Skeletal muscle tissue (tissue), 4 donors: ENCODE measurements around the gene LINC00632. TPM values are rescaled to one million over a fixed set of nuclear protein-coding genes. Genes with fewer than 3 reads are reported as not detected.

Experiments used
- H3K27ac ChIP-seq: one replicate; pipeline ENCODE4 v1.7.0; 2013; ENCODE audit warnings: mild to moderate bottlenecking, low read depth, low read length, inconsistent platforms
- H3K27me3 ChIP-seq, 3 donors: one replicate each; pipeline ENCODE4 v1.7.0; 2013; ENCODE audit warnings: low read length in 3 of 3; ENCODE audit not compliant: control insufficient read depth in 3 of 3, insufficient read depth in 3 of 3
- H3K36me3 ChIP-seq, 3 donors: one replicate each; pipeline ENCODE4 v1.7.0; 2013; ENCODE audit warnings: low read length in 3 of 3; ENCODE audit not compliant: control insufficient read depth in 3 of 3, insufficient read depth in 3 of 3
- H3K4me1 ChIP-seq, 3 donors: one replicate each; pipeline ENCODE4 v1.7.0; 2013; ENCODE audit warnings: low read length in 3 of 3, mild to moderate bottlenecking in 3 of 3; ENCODE audit not compliant: control insufficient read depth in 3 of 3, insufficient read depth in 3 of 3
- H3K4me3 ChIP-seq, 3 donors: one replicate each; pipeline ENCODE4 v1.7.0; 2013; ENCODE audit warnings: low read length in 3 of 3
- H3K9ac ChIP-seq, 3 donors: one replicate each; pipeline ENCODE4 v1.7.0; 2013; ENCODE audit warnings: low read length in 3 of 3, mild to moderate bottlenecking in 3 of 3, moderate library complexity in 2 of 3, low read depth in 1 of 3
- H3K9me3 ChIP-seq, 3 donors: one replicate each; pipeline ENCODE4 v1.7.0; 2013; ENCODE audit warnings: low read length in 3 of 3; ENCODE audit not compliant: control insufficient read depth in 3 of 3
- total RNA-seq: library from RNA; depleted of rRNA; stranded (reverse); fragments of >200 nt; gene quantifications from one replicate; pipeline ENCODE4 v1.2.3, GENCODE V29; 2014
- donor health status: Osteomylitis.

The LINC00632 gene
- total RNA-seq, 1 donor from 2014 or later, result 6.8 TPM

DNA sequence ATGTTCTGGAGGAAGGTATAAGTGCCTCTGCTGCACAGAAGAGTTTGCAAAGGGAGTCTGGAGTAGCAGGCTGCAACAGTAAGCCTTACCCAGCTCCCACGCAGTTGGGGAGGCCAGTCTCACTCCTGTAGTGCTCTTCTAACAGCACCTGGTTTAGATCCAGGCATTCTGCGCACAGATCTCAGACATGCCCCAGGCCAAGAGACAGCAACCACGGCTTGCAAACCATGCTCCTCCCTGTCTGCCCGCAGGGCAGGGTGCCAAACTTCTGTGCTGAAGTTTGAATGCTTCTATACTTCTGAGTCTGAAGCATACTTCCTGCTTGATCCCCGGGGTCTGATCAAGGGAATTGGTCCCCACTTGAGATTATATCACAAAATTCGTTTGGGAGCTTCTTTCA is 106.3 kb downstream of the LINC00632 start:
- Histone ChIP-seq H3K27ac (no peak overlapping the region), H3K9ac (no peak overlapping the region), H3K4me3 (no peak overlapping the region), H3K9me3 (no peaks in the 10 kb centered on the region), H3K4me1 (no peaks in the 10 kb centered on the region), H3K36me3 (no peaks in the 10 kb centered on the region), H3K27me3 (no peaks in the 10 kb centered on the region)

GRCh38 chrX:140817943-140818342 is 108.4 kb downstream of the LINC00632 start:
- H3K4me1 ChIP-seq, result no peaks in the 10 kb centered on the region
- no peak overlapping the region for H3K4me3 ChIP-seq
- H3K9ac ChIP-seq, result no peak overlapping the region
- H3K9me3 ChIP-seq, result no peaks in the 10 kb centered on the region
- H3K36me3 ChIP-seq, result no peaks in the 10 kb centered on the region
- no peaks in the 10 kb centered on the region for H3K27me3 ChIP-seq
- no peak overlapping the region for H3K27ac ChIP-seq

- no peak overlapping the region for H3K27ac ChIP-seq
- H3K36me3 ChIP-seq, result no peaks in the 10 kb centered on the region
- no peaks in the 10 kb centered on the region for H3K4me1 ChIP-seq
- no peak overlapping the region for H3K4me3 ChIP-seq
- H3K27me3 ChIP-seq, result peaks cover 0 to 5% (median 0%) of the 10 kb centered on the region in 3 donors
- no peaks in the 10 kb centered on the region for H3K9me3 ChIP-seq
- H3K9ac ChIP-seq, result no peak overlapping the region
Measured at GRCh38 chrX:140821280-140821679, 111.7 kb downstream of the LINC00632 start.

DNA sequence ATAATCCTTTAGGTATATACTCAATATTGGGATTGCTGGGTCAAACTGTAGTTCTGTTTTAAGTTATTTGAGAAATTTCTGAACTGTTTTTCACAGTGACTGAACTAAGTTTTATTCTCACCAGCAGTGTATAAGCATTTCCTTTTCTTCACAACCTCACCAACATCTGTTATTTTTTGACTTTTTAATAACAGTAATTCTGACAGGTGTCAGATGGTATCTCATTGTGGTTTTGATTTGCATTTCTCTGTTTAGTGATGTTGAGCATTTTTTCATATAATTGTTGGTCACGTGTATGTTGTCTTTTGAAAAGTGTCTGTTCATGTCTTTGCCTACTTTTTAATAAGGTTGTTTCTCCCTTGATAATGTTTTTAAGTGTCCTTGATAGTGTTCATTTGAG is 112.6 kb downstream of the LINC00632 start:
- Histone ChIP-seq H3K27ac (no peak overlapping the region), H3K27me3 (peaks cover 0 to 5% (median 0%) of the 10 kb centered on the region in 3 donors), H3K9ac (no peak overlapping the region), H3K4me3 (no peak overlapping the region), H3K4me1 (no peaks in the 10 kb centered on the region), H3K36me3 (no peaks in the 10 kb centered on the region), H3K9me3 (no peaks in the 10 kb centered on the region)

- Histone ChIP-seq H3K4me1 (no peaks in the 10 kb centered on the region), H3K27me3 (peaks cover 0 to 5% (median 0%) of the 10 kb centered on the region in 3 donors), H3K36me3 (no peaks in the 10 kb centered on the region), H3K9ac (no peak overlapping the region), H3K4me3 (no peak overlapping the region), H3K27ac (no peak overlapping the region), H3K9me3 (no peaks in the 10 kb centered on the region)
Measured at GRCh38 chrX:140822861-140823260, 113.3 kb downstream of the LINC00632 start.

DNA sequence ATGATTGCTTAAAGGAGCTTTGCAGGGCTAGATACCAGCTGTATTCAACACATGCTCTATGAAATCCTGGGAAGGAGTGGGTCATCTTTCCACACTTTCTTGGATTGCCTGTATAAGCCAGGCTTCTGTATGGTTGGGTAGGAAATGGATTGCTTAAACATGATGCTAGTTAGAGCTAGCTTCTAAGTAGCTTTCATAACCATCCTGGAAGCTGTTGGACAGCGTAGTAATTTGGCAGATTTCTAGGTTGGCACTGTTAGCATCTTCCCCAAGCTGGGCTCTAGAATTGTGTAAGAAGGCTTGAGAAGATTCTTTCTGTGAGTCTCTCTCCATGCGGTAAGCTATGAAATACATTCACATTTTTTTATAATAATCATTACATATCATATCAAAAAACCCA is 127.3 kb downstream of the LINC00632 start:
- Histone ChIP-seq H3K9ac (no peak overlapping the region), H3K27me3 (no peaks in the 10 kb centered on the region), H3K9me3 (no peaks in the 10 kb centered on the region), H3K27ac (no peak overlapping the region), H3K4me3 (no peak overlapping the region), H3K4me1 (no peaks in the 10 kb centered on the region), H3K36me3 (no peaks in the 10 kb centered on the region)

Other genes starting within 250 kb of the LINC00632 start
- not detected for gene SOX3, start 204.7 kb upstream of the LINC00632 start, total RNA-seq